Measurements from ENCODE around the gene PEF1. TPM values are rescaled to one million over a fixed set of nuclear protein-coding genes. Genes with fewer than 3 reads are reported as not detected.
A peak's percentile ranks its signal among the peaks of the same experiment; 100 is the strongest.

Gene PEF1
- polyA plus RNA-seq, 1 experiment = 71.8 TPM

GRCh38 chr1:31646259-31646960 is 1.7 kb upstream of the PEF1 start:
- Histone ChIP-seq H3K27me3 (ENCODE audit: control insufficient read depth, insufficient read depth, low read length) (no peaks in the 10 kb centered on the region), H3K27ac (ENCODE audit: low read depth, low read length) (no peak overlapping the region), H3K4me3 (ENCODE audit: low read depth, low read length) (no peak overlapping the region), H3K9me3 (ENCODE audit: control insufficient read depth, insufficient read depth, low read length) (no peaks in the 10 kb centered on the region)
- ChIA-PET CTCF (no interaction called here), POLR2A (no interaction called here)
- no peak for DNase-seq (ENCODE audit: low read depth, low spot score)
- no peak for TF ChIP-seq CTCF (IDR thresholded peaks at IDR 0.05; ENCODE audit: low read depth, low read length)

- Histone ChIP-seq H3K4me3 (ENCODE audit: low read depth, low read length) (peak overlapping the region; percentile 95), H3K27ac (ENCODE audit: low read depth, low read length) (peak overlapping the region; percentile 99), H3K9me3 (ENCODE audit: control insufficient read depth, insufficient read depth, low read length) (no peaks in the 10 kb centered on the region), H3K27me3 (ENCODE audit: control insufficient read depth, insufficient read depth, low read length) (no peaks in the 10 kb centered on the region)
- POLR2A ChIA-PET = interaction anchor here (0.6 to 1.9 kb wide), 7 partner anchors 25 to 749 kb away, joined by 3 to 9 read pairs (median 3); partner anchors contain the start of genes BSDC1 and HCRTR1
- no peak for TF ChIP-seq CTCF (IDR thresholded peaks at IDR 0.05; ENCODE audit: low read depth, low read length)
- DNase-seq (ENCODE audit: low read depth, low spot score) = no peak
- CTCF ChIA-PET = interaction anchor here (0.7 to 1.0 kb wide), 4 partner anchors 13 to 463 kb away, joined by 3 to 5 read pairs (median 4); no protein-coding TSS in a partner anchor
These were observed 545 bp upstream of the PEF1 start for GRCh38 chr1:31645274-31645568.

- CTCF ChIA-PET = interaction anchor here (1.0 to 1.6 kb wide), 2 partner anchors 11 to 119 kb away, joined by 3 to 7 read pairs; no protein-coding TSS in a partner anchor
- no peaks in the 10 kb centered on the region for H3K27me3 ChIP-seq (ENCODE audit: control insufficient read depth, insufficient read depth, low read length)
- no peak for TF ChIP-seq CTCF (IDR thresholded peaks at IDR 0.05; ENCODE audit: low read depth, low read length)
- H3K9me3 ChIP-seq (ENCODE audit: control insufficient read depth, insufficient read depth, low read length) = no peaks in the 10 kb centered on the region
- H3K4me3 ChIP-seq (ENCODE audit: low read depth, low read length) = peak overlapping the region; percentile 95
- peak overlapping the region; percentile 99 for H3K27ac ChIP-seq (ENCODE audit: low read depth, low read length)
- no peak for DNase-seq (ENCODE audit: low read depth, low spot score)
- POLR2A ChIA-PET = interaction anchor here (0.6 to 1.9 kb wide), 4 partner anchors 26 to 222 kb away, joined by 3 to 6 read pairs (median 4); partner anchors contain the start of gene HCRTR1
These were observed 608 bp downstream of the PEF1 start for GRCh38 chr1:31643976-31644559.

- Histone ChIP-seq H3K4me3 (ENCODE audit: low read depth, low read length) (no peak overlapping the region), H3K27ac (ENCODE audit: low read depth, low read length) (no peak overlapping the region), H3K27me3 (ENCODE audit: control insufficient read depth, insufficient read depth, low read length) (no peaks in the 10 kb centered on the region), H3K9me3 (ENCODE audit: control insufficient read depth, insufficient read depth, low read length) (no peaks in the 10 kb centered on the region)
- DNase-seq (ENCODE audit: low read depth, low spot score) = no peak
- ChIA-PET CTCF (interaction anchor here (0.5 to 1.6 kb wide), 4 partner anchors 10 to 94 kb away, joined by 3 to 12 read pairs (median 7); no protein-coding TSS in a partner anchor), POLR2A (no interaction called here)
- no peak for TF ChIP-seq CTCF (IDR thresholded peaks at IDR 0.05; ENCODE audit: low read depth, low read length)
These were observed 1.8 kb downstream of the PEF1 start for GRCh38 chr1:31642897-31643296.

GRCh38 chr1:31642366-31642765 is 2.3 kb downstream of the PEF1 start:
- ChIA-PET POLR2A (no interaction called here), CTCF (interaction anchor here (1.2 to 1.6 kb wide), 2 partner anchors 9 to 24 kb away, joined by 7 read pairs; no protein-coding TSS in a partner anchor)
- no peak for TF ChIP-seq CTCF (IDR thresholded peaks at IDR 0.05; ENCODE audit: low read depth, low read length)
- Histone ChIP-seq H3K27ac (ENCODE audit: low read depth, low read length) (no peak overlapping the region), H3K9me3 (ENCODE audit: control insufficient read depth, insufficient read depth, low read length) (no peaks in the 10 kb centered on the region), H3K27me3 (ENCODE audit: control insufficient read depth, insufficient read depth, low read length) (no peaks in the 10 kb centered on the region), H3K4me3 (ENCODE audit: low read depth, low read length) (no peak overlapping the region)
- no peak for DNase-seq (ENCODE audit: low read depth, low spot score)

Measured in AG04450 (cell line).